H1 (cell line): ENCODE data around the gene MED12L. TPM values are rescaled to one million over a fixed set of nuclear protein-coding genes. Genes with fewer than 3 reads are reported as not detected.

Source experiments
- CTCF ChIA-PET: fragments of 300-600 bp; sonication (Branson Sonifier 250); formaldehyde crosslinking; loops from one replicate; lab custom pipeline; 2021; ENCODE audit not compliant: partially characterized antibody; lab: Charles Lee
- POLR2A ChIA-PET: fragments of 300-600 bp; sonication (Branson Sonifier 250); formaldehyde crosslinking; loops from one replicate; lab custom pipeline; 2021; ENCODE audit warnings: inconsistent platforms; ENCODE audit not compliant: partially characterized antibody; lab: Charles Lee
- DNase-seq, 2 experiments: peaks; one replicate each; pipeline versions ENCODE4 v3.0.0 to v3.0.0-alpha.2; 2010 to 2022; ENCODE audit warnings: low spot score in 2 of 2, low read depth in 1 of 2, mixed read lengths in 1 of 2
- FAIRE-seq: peaks from 2 replicates; lab custom pipeline; 2011; peaks lifted over from hg19 to GRCh38; lab: Jason Lieb, UNC
- H2AFZ ChIP-seq: 2 replicates; pipeline ENCODE4 v1.8.1; 2012; ENCODE audit warnings: low read length, inconsistent platforms
- H2AK5ac ChIP-seq: 2 replicates; pipeline ENCODE4 v1.6.1; 2013; ENCODE audit warnings: low read depth, low read length
- H2BK120ac ChIP-seq: replicated peaks from 2 replicates; pipeline ENCODE3; 2013; ENCODE audit warnings: low read depth, low read length, inconsistent platforms
- H2BK12ac ChIP-seq: 2 replicates; pipeline ENCODE4 v1.6.1; 2013; ENCODE audit warnings: low read depth, low read length
- H2BK15ac ChIP-seq: 2 replicates; pipeline ENCODE4 v1.6.1; 2013; ENCODE audit warnings: low read length
- H2BK20ac ChIP-seq: 2 replicates; pipeline ENCODE4 v1.6.1; 2013; ENCODE audit warnings: low read length
- H2BK5ac ChIP-seq: 2 replicates; pipeline ENCODE4 v1.6.1; 2013; ENCODE audit warnings: low read depth, low read length
- H3K14ac ChIP-seq: 2 replicates; pipeline ENCODE4 v1.6.1; 2013; ENCODE audit warnings: inconsistent platforms; ENCODE audit not compliant: insufficient read length
- H3K18ac ChIP-seq: 2 replicates; pipeline ENCODE4 v1.6.1; 2013; ENCODE audit warnings: low read length; ENCODE audit errors: extremely low read depth
- H3K23ac ChIP-seq: 2 replicates; pipeline ENCODE4 v1.6.1; 2013; ENCODE audit warnings: inconsistent platforms; ENCODE audit not compliant: insufficient read length
- H3K23me2 ChIP-seq: 2 replicates; pipeline ENCODE4 v1.6.1; 2013; ENCODE audit warnings: low read depth, low read length
- H3K27ac ChIP-seq: 2 replicates; pipeline ENCODE4 v1.6.1; 2011; ENCODE audit warnings: low read depth, low read length, inconsistent platforms
- H3K27me3 ChIP-seq, 4 experiments: replicated peaks in 1 of 4; 1 replicate in 1 of 4; 2 replicates in 3 of 4; pipeline versions ENCODE4 v1.6.1 to v1.8.1; 2011 to 2013; ENCODE audit warnings: low read length in 3 of 4, mild to moderate bottlenecking in 3 of 4, inconsistent platforms in 2 of 4, mixed read lengths in 2 of 4, moderate library complexity in 1 of 4; ENCODE audit not compliant: control insufficient read depth in 3 of 4, insufficient read depth in 3 of 4; ENCODE audit errors: extremely low read depth in 1 of 4
- H3K36me3 ChIP-seq, 4 experiments: 2 replicates each; pipeline versions ENCODE4 v1.6.1 to v1.8.1; 2011 to 2013; ENCODE audit warnings: mild to moderate bottlenecking in 4 of 4, low read length in 3 of 4, moderate library complexity in 2 of 4, control low read depth in 1 of 4, inconsistent platforms in 1 of 4; ENCODE audit not compliant: insufficient read depth in 4 of 4, control insufficient read depth in 2 of 4
- H3K4ac ChIP-seq: replicated peaks from 2 replicates; pipeline ENCODE3; 2013; ENCODE audit warnings: low read length, low read depth, mixed read lengths, inconsistent platforms; ENCODE audit not compliant: insufficient read length
- H3K4me1 ChIP-seq, 4 experiments: replicated peaks in 1 of 4; 1 replicate in 1 of 4; 2 replicates in 3 of 4; pipeline versions ENCODE4 v1.6.1 to v1.8.1; 2011 to 2013; ENCODE audit warnings: low read length in 3 of 4, inconsistent platforms in 2 of 4, mixed read lengths in 1 of 4; ENCODE audit not compliant: insufficient read depth in 4 of 4, control insufficient read depth in 3 of 4
- H3K4me2 ChIP-seq, 2 experiments: 2 replicates each; pipeline versions ENCODE4 v1.6.1 to v1.8.1; 2011 to 2013; ENCODE audit warnings: low read depth in 2 of 2, low read length in 2 of 2, control low read depth in 1 of 2, inconsistent platforms in 1 of 2, mild to moderate bottlenecking in 1 of 2; ENCODE audit not compliant: insufficient read depth in 1 of 2
- H3K4me3 ChIP-seq, 4 experiments: fragments of 200-600, 300-600 bp in 1 of 4; sonication (generic), shearing (Covaris generic), sonication (Bioruptor Twin) in 1 of 4; 2 replicates each; pipeline versions ENCODE4 v1.5.1 to v1.8.1; 2011 to 2016; ENCODE audit warnings: low read length in 4 of 4, low read depth in 3 of 4, control low read depth in 2 of 4, inconsistent platforms in 2 of 4, mild to moderate bottlenecking in 2 of 4, mixed read lengths in 1 of 4, moderate library complexity in 1 of 4; ENCODE audit not compliant: insufficient read depth in 2 of 4; ENCODE audit errors: extremely low read depth in 1 of 4
- H3K56ac ChIP-seq: replicated peaks from 2 replicates; pipeline ENCODE3; 2013; ENCODE audit warnings: low read depth, mild to moderate bottlenecking, mixed read lengths, low read length, inconsistent platforms; ENCODE audit not compliant: insufficient read length
- H3K79me1 ChIP-seq: 2 replicates; pipeline ENCODE4 v1.6.1; 2013; ENCODE audit warnings: low read depth, low read length, control low read depth
- H3K79me2 ChIP-seq, 2 experiments: 2 replicates each; pipeline versions ENCODE4 v1.6.1 to v1.8.1; 2012 to 2013; ENCODE audit warnings: low read length in 2 of 2, mild to moderate bottlenecking in 2 of 2, inconsistent platforms in 1 of 2; ENCODE audit not compliant: insufficient read depth in 2 of 2, control insufficient read depth in 1 of 2
- H3K9ac ChIP-seq, 4 experiments: replicated peaks in 1 of 4; 1 replicate in 1 of 4; 2 replicates in 3 of 4; pipeline versions ENCODE4 v1.6.1 to v1.8.1; 2011 to 2013; ENCODE audit warnings: low read depth in 3 of 4, low read length in 3 of 4, control low read depth in 2 of 4, mild to moderate bottlenecking in 2 of 4, moderate library complexity in 2 of 4, inconsistent platforms in 1 of 4; ENCODE audit errors: extremely low read depth in 1 of 4
- H3K9me3 ChIP-seq, 2 experiments: 2 replicates each; pipeline versions ENCODE4 v1.6.1 to v1.8.1; 2012 to 2013; ENCODE audit warnings: mild to moderate bottlenecking in 2 of 2, moderate library complexity in 2 of 2, control low read depth in 1 of 2, inconsistent platforms in 1 of 2, low read depth in 1 of 2, low read length in 1 of 2, mixed read lengths in 1 of 2; ENCODE audit not compliant: insufficient read depth in 2 of 2
- H4K20me1 ChIP-seq, 2 experiments: replicated peaks in 1 of 2; 2 replicates each; pipeline versions ENCODE3 to v1.8.1; 2011 to 2013; ENCODE audit warnings: inconsistent platforms in 2 of 2, low read length in 2 of 2, mild to moderate bottlenecking in 1 of 2; ENCODE audit not compliant: insufficient read depth in 2 of 2, control insufficient read depth in 1 of 2
- H4K5ac ChIP-seq: 2 replicates; pipeline ENCODE4 v1.6.1; 2013; ENCODE audit warnings: low read length, low read depth, mixed read lengths, inconsistent platforms; ENCODE audit not compliant: insufficient read length
- H4K8ac ChIP-seq: 2 replicates; pipeline ENCODE4 v1.8.0; 2013; ENCODE audit warnings: mild to moderate bottlenecking, moderate library complexity, low read length, inconsistent platforms; ENCODE audit not compliant: insufficient read depth; ENCODE audit errors: extremely low read depth
- H4K91ac ChIP-seq: replicated peaks from 2 replicates; pipeline ENCODE3; 2013; ENCODE audit warnings: low read length, mixed read lengths, inconsistent platforms; ENCODE audit not compliant: insufficient read length
- MAFK ChIP-seq: IDR thresholded peaks from 2 replicates; pipeline ENCODE4 v1.6.1; 2012; ENCODE audit warnings: low read depth, mild to moderate bottlenecking, improper control_type of control experiment, low read length
- POLR2A ChIP-seq, 2 experiments: IDR thresholded peaks; 1 replicate in 1 of 2; 2 replicates in 1 of 2; pipeline ENCODE4 v1.6.1; 2011; ENCODE audit warnings: low read depth in 2 of 2, low read length in 2 of 2, mild to moderate bottlenecking in 2 of 2; ENCODE audit errors: control extremely low read depth in 1 of 2
- TBP ChIP-seq: IDR thresholded peaks from 2 replicates; pipeline ENCODE4 v1.6.1; 2011; ENCODE audit warnings: low read depth, low read length, improper control_type of control experiment
- WGBS, 2 experiments: shearing (Covaris generic) in 1 of 2; methylation state at CpG; one replicate each; pipeline versions ENCODE4 v1.1.6 to v1.1.7; 2013 to 2015; ENCODE audit warnings: low lambda C conversion rate in 2 of 2, mixed read lengths in 2 of 2, inconsistent platforms in 1 of 2, low coverage in 1 of 2, missing lambda C conversion rate in 1 of 2; ENCODE audit not compliant: insufficient replicate concordance in 2 of 2, insufficient coverage in 1 of 2, insufficient read length in 1 of 2; ENCODE audit errors: extremely low coverage in 1 of 2, missing lambda C conversion rate in 1 of 2; 5-methylcytosine and 5-hydroxymethylcytosine counted together
- polyA plus RNA-seq, 7 experiments: library from polyadenylated mRNA; depleted of rRNA in 3 of 7; stranded (reverse) in 5 of 7; unstranded in 2 of 7; fragments of >200 nt in 5 of 7; fragments of 200-250 nt in 2 of 7; gene quantifications; 1 replicate in 5 of 7; 2 replicates in 1 of 7; 4 replicates in 1 of 7; pipeline versions ENCODE4 v1.2.1 to v1.2.3, GENCODE V29; 2011 to 2013; ENCODE audit warnings: missing spikeins in 2 of 7, mixed read lengths in 2 of 7
- total RNA-seq: library from RNA; stranded (reverse); fragmentation: NEBNext Ultra II Directional; extraction: Animal tissue kit (Norgen Biotek cat#: 25700); gene quantifications from 2 replicates; pipeline ENCODE4 v1.2.1, GENCODE V29; 2021

The MED12L gene
- total and polyA plus RNA-seq, 2 of the 8 experiments (the other 6 are each of a cell fraction or from before 2014, with no cell fraction given): 3.6 to 26.2 TPM

GRCh38 chr3:151195826-151196225, 110.4 kb downstream of the MED12L start:
- no peaks in the 10 kb centered on the region for H3K79me2 ChIP-seq
- no peak overlapping the region for H4K5ac ChIP-seq
- no peak overlapping the region for H3K56ac ChIP-seq
- H3K27me3 ChIP-seq: no peaks in the 10 kb centered on the region
- H3K9ac ChIP-seq: no peak overlapping the region
- DNase-seq: no peak
- H3K23ac ChIP-seq: no peak overlapping the region
- H3K27ac ChIP-seq: no peak overlapping the region
- H3K14ac ChIP-seq: no peak overlapping the region
- no peak overlapping the region for H2AFZ ChIP-seq
- H4K91ac ChIP-seq: no peak overlapping the region
- no peak overlapping the region for H2BK20ac ChIP-seq
- H3K4ac ChIP-seq: no peak overlapping the region
- H3K4me3 ChIP-seq: no peak overlapping the region
- H2AK5ac ChIP-seq: no peak overlapping the region
- peaks cover 0 to 4% (median under 1%) of the 10 kb centered on the region in 4 experiments; a peak in 4 of 8 replicates for H3K36me3 ChIP-seq
- no peak overlapping the region for H2BK12ac ChIP-seq
- no peaks in the 10 kb centered on the region for H4K20me1 ChIP-seq
- no peaks in the 10 kb centered on the region for H3K79me1 ChIP-seq
- no peak overlapping the region for H3K4me2 ChIP-seq
- 95% methylated on average over 1 of the region's 1 CpG; no CpG with 5 or more reads in 1 of the 2 experiments for WGBS, 2 experiments
- no peaks in the 10 kb centered on the region for H3K23me2 ChIP-seq
- FAIRE-seq: no peak
- H3K9me3 ChIP-seq: no peaks in the 10 kb centered on the region
- CTCF ChIA-PET: interaction anchor here (0.9 to 4.4 kb wide), 3 partner anchors 13 to 32 kb away, joined by 4 to 18 read pairs (median 4); no protein-coding TSS in a partner anchor
- no peak overlapping the region for H3K18ac ChIP-seq
- POLR2A ChIA-PET: no interaction called here
- no peak for TF ChIP-seq POLR2A (IDR thresholded peaks at IDR 0.05; ENCODE audit: control extremely low read depth in 1 of 2, low read depth in 2 of 2, low read length in 2 of 2)
- TF ChIP-seq MAFK: no peak
- TF ChIP-seq TBP: no peak
- H2BK5ac ChIP-seq: no peak overlapping the region
- no peak overlapping the region for H4K8ac ChIP-seq
- H3K4me1 ChIP-seq: no peaks in the 10 kb centered on the region
- no peak overlapping the region for H2BK15ac ChIP-seq
- H2BK120ac ChIP-seq: no peak overlapping the region
